Fibroblast of lung (primary cell): ENCODE measurements around the gene COASY. TPM values are rescaled to one million over a fixed set of nuclear protein-coding genes. Genes with fewer than 3 reads are reported as not detected.

ENCODE experiments used
- DNase-seq, 2 donors: peaks; one replicate each; pipeline versions ENCODE4 v3.0.0 to v3.0.0-alpha.2; 2010; ENCODE audit warnings: low read depth in 2 of 2
- H2AFZ ChIP-seq: 2 replicates; pipeline ENCODE4 v1.5.1; 2012; ENCODE audit warnings: low read length, control low read depth, inconsistent platforms
- H3K27ac ChIP-seq: 2 replicates; pipeline ENCODE4 v1.5.1; 2011; ENCODE audit warnings: low read length, control low read depth; ENCODE audit not compliant: insufficient read depth
- H3K27me3 ChIP-seq: 2 replicates; pipeline ENCODE4 v1.5.1; 2011; ENCODE audit warnings: mild to moderate bottlenecking, low read length; ENCODE audit not compliant: control insufficient read depth, insufficient read depth
- H3K36me3 ChIP-seq: 2 replicates; pipeline ENCODE4 v1.5.1; 2011; ENCODE audit warnings: low read length; ENCODE audit not compliant: control insufficient read depth, insufficient read depth
- H3K4me1 ChIP-seq: 2 replicates; pipeline ENCODE4 v1.5.1; 2011; ENCODE audit warnings: low read length; ENCODE audit not compliant: control insufficient read depth, insufficient read depth; ENCODE audit errors: extremely low read depth
- H3K4me2 ChIP-seq: 2 replicates; pipeline ENCODE4 v1.5.1; 2011; ENCODE audit warnings: low read length, control low read depth; ENCODE audit not compliant: insufficient read depth; ENCODE audit errors: extremely low read depth
- H3K4me3 ChIP-seq, 4 experiments: fragments of 200-600 bp in 1 of 4; sonication (generic) in 1 of 4; replicated peaks in 1 of 4; 2 replicates each; pipeline ENCODE4 v1.5.1; 2011 to 2016; ENCODE audit warnings: low read length in 4 of 4, low read depth in 3 of 4, mild to moderate bottlenecking in 3 of 4, control low read depth in 2 of 4, inconsistent platforms in 1 of 4, mixed read lengths in 1 of 4; ENCODE audit not compliant: insufficient read depth in 1 of 4; ENCODE audit errors: control extremely low read depth in 1 of 4
- H3K79me2 ChIP-seq: 2 replicates; pipeline ENCODE4 v1.5.1; 2012; ENCODE audit warnings: mild to moderate bottlenecking, low read length, inconsistent platforms; ENCODE audit not compliant: control insufficient read depth, insufficient read depth
- H3K9ac ChIP-seq: 2 replicates; pipeline ENCODE4 v1.5.1; 2011; ENCODE audit warnings: mild to moderate bottlenecking, low read length, control low read depth; ENCODE audit not compliant: insufficient read depth
- H3K9me3 ChIP-seq: 2 replicates; pipeline ENCODE4 v1.5.1; 2012; ENCODE audit warnings: low read depth, low read length; ENCODE audit not compliant: control insufficient read depth, insufficient read depth
- H4K20me1 ChIP-seq: 2 replicates; pipeline ENCODE4 v1.5.1; 2011; ENCODE audit warnings: low read length; ENCODE audit not compliant: control insufficient read depth, insufficient read depth; ENCODE audit errors: extremely low read depth
- EZH2 ChIP-seq: IDR thresholded peaks from 2 replicates; pipeline ENCODE4 v1.5.1; 2012; ENCODE audit warnings: low read length, control low read depth, mild to moderate bottlenecking; ENCODE audit errors: missing control alignments
- polyA plus RNA-seq, 2 donors: library from polyadenylated mRNA; depleted of rRNA in 1 of 2; stranded (reverse) in 1 of 2; unstranded in 1 of 2; fragments of >200 nt; gene quantifications; 2 replicates each; pipeline ENCODE4 v1.2.1, GENCODE V29; 2011 to 2012; ENCODE audit warnings: missing spikeins in 1 of 2
- total RNA-seq: library from RNA; depleted of rRNA; stranded (reverse); fragments of >200 nt; gene quantifications from 2 replicates; pipeline ENCODE4 v1.2.1, GENCODE V29; 2014
- TF ChIP-seq, protein P1 (sequence below), 2 donors: IDR thresholded peaks in 1 of 2; conservative IDR thresholded peaks in 1 of 2; 1 replicate in 1 of 2; 2 replicates in 1 of 2; pipeline ENCODE4 v1.5.1; 2011 to 2012; ENCODE audit warnings: low read length in 2 of 2, control low read depth in 1 of 2, inconsistent platforms in 1 of 2, low read depth in 1 of 2, mild to moderate bottlenecking in 1 of 2

Gene COASY
- total and polyA plus RNA-seq, 2 donors (not counting 1 experiment from before 2014, with no cell fraction given) = 16.5 to 20.3 TPM

DNA sequence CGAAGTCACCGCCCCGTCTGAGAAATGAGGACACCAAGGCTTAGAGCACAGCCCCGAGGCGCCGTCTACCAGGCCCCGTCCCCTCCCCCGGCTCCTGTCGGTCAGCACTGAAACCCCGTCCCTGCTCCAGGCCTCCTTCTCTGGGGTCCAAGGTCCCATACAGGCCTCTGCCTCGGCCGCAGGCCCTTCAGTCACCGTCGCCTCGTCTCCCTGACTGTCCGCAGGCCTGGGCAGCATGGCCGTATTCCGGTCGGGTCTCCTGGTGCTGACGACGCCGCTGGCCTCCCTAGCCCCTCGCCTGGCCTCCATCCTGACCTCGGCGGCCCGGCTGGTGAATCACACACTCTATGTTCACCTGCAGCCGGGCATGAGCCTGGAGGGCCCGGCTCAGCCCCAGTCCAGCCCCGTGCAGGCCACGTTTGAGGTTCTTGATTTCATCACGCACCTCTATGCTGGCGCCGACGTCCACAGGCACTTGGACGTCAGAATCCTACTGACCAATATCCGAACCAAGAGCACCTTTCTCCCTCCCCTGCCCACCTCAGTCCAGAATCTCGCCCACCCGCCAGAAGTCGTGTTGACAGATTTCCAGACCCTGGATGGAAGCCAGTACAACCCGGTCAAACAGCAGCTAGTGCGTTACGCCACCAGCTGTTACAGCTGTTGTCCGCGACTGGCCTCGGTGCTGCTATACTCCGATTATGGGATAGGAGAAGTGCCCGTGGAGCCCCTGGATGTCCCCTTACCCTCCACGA lies 617 bp downstream of the COASY start:
- TF ChIP-seq EZH2 = no peak
- TF ChIP-seq, protein P1, sequence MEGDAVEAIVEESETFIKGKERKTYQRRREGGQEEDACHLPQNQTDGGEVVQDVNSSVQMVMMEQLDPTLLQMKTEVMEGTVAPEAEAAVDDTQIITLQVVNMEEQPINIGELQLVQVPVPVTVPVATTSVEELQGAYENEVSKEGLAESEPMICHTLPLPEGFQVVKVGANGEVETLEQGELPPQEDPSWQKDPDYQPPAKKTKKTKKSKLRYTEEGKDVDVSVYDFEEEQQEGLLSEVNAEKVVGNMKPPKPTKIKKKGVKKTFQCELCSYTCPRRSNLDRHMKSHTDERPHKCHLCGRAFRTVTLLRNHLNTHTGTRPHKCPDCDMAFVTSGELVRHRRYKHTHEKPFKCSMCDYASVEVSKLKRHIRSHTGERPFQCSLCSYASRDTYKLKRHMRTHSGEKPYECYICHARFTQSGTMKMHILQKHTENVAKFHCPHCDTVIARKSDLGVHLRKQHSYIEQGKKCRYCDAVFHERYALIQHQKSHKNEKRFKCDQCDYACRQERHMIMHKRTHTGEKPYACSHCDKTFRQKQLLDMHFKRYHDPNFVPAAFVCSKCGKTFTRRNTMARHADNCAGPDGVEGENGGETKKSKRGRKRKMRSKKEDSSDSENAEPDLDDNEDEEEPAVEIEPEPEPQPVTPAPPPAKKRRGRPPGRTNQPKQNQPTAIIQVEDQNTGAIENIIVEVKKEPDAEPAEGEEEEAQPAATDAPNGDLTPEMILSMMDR (conservative IDR thresholded peaks at IDR 0.05 in 1 of 2, IDR thresholded peaks at IDR 0.05 in 1 of 2; ENCODE audit: low read depth in 1 of 2, low read length in 2 of 2) = no peak
- Histone ChIP-seq H3K79me2 (peaks cover 32% of the 10 kb centered on the region), H2AFZ (no peak overlapping the region), H3K9me3 (no peaks in the 10 kb centered on the region), H3K27ac (peak overlapping the region; percentile 83), H3K4me2 (peak overlapping the region; percentile 98), H4K20me1 (no peaks in the 10 kb centered on the region), H3K27me3 (no peaks in the 10 kb centered on the region), H3K4me3 (peak overlapping the region; percentile 76 to 89 (median 82)), H3K4me1 (peaks cover 14% of the 10 kb centered on the region), H3K9ac (peak overlapping the region; percentile 76), H3K36me3 (peaks cover 16% of the 10 kb centered on the region)
- peak; percentile 27 to 28 for DNase-seq

DNA sequence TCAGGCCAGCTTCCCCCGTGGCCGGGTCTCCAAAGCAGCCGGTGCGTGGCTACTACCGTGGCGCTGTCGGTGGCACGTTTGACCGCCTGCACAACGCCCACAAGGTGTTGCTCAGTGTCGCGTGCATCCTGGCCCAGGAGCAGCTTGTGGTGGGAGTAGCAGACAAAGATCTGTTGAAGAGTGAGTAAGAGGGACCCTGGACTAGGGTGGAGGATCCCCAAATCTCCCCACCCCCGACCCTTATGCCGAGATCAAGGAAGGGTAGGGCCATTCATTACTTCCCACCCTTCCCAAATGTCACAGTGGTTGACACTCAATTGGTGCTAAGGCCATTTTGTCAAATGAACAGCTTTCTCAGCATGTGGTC lies 1.2 kb downstream of the COASY start:
- H3K9me3 ChIP-seq = no peaks in the 10 kb centered on the region
- TF ChIP-seq, protein P1 (conservative IDR thresholded peaks at IDR 0.05 in 1 of 2, IDR thresholded peaks at IDR 0.05 in 1 of 2; ENCODE audit: low read depth in 1 of 2, low read length in 2 of 2) = no peak
- TF ChIP-seq EZH2 = no peak
- peaks cover 36% of the 10 kb centered on the region for H3K79me2 ChIP-seq
- H2AFZ ChIP-seq = no peak overlapping the region
- H3K4me3 ChIP-seq = peak overlapping the region; percentile 76 to 89 (median 82)
- no peak for DNase-seq
- H3K36me3 ChIP-seq = peaks cover 18% of the 10 kb centered on the region
- H3K4me1 ChIP-seq = peaks cover 16% of the 10 kb centered on the region
- H3K27ac ChIP-seq = peak overlapping the region; percentile 83
- H3K9ac ChIP-seq = peak overlapping the region; percentile 76
- H3K27me3 ChIP-seq = no peaks in the 10 kb centered on the region
- peak overlapping the region; percentile 98 for H3K4me2 ChIP-seq
- H4K20me1 ChIP-seq = no peaks in the 10 kb centered on the region

DNA sequence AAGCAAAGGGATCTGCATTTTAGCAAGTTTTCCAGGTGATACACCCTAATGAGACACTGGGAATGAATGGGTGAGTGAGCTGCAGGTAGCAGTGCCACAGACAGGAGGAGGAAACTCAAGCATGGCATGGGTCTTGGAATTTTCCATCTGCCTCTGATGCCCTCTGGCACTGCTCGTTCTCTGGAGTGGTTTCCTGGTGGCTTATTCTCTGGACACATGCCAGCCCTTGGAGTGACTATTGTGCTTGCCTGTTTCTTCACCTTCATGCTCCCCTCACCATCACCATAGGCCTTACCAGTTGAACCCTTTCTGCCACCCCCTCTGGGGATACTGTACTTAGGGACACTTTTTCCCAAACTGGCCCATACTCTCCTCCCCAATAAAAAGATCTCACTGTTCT lies 1.6 kb downstream of the COASY start:
- Histone ChIP-seq H4K20me1 (no peaks in the 10 kb centered on the region), H3K9ac (peak overlapping the region; percentile 76), H3K27ac (peak overlapping the region; percentile 83), H3K9me3 (no peaks in the 10 kb centered on the region), H3K27me3 (no peaks in the 10 kb centered on the region), H3K79me2 (peaks cover 40% of the 10 kb centered on the region), H3K4me1 (peaks cover 16% of the 10 kb centered on the region), H3K4me2 (peak overlapping the region; percentile 98), H3K4me3 (peak overlapping the region; percentile 76 to 89 (median 82)), H2AFZ (no peak overlapping the region), H3K36me3 (peaks cover 18% of the 10 kb centered on the region)
- DNase-seq = no peak
- TF ChIP-seq EZH2 = no peak
- TF ChIP-seq, protein P1 (conservative IDR thresholded peaks at IDR 0.05 in 1 of 2, IDR thresholded peaks at IDR 0.05 in 1 of 2; ENCODE audit: low read depth in 1 of 2, low read length in 2 of 2) = no peak
